PC-3 (cell line): ENCODE data around the gene ASXL2.

Experiments
- EZH2 ChIP-seq: fragments of 300-600 bp; sonication (generic); IDR thresholded peaks from one replicate; pipeline ENCODE4 v1.6.1; 2017; ENCODE audit warnings: antibody characterized with exemption, mild to moderate bottlenecking, low read length; ENCODE audit not compliant: unreplicated experiment
- TF ChIP-seq, protein P1 (sequence below): fragments of 300-600 bp; sonication (generic); conservative IDR thresholded peaks from 2 replicates; pipeline ENCODE4 v1.5.1; 2017; ENCODE audit warnings: antibody characterized with exemption, low read depth, mild to moderate bottlenecking, low read length

DNA sequence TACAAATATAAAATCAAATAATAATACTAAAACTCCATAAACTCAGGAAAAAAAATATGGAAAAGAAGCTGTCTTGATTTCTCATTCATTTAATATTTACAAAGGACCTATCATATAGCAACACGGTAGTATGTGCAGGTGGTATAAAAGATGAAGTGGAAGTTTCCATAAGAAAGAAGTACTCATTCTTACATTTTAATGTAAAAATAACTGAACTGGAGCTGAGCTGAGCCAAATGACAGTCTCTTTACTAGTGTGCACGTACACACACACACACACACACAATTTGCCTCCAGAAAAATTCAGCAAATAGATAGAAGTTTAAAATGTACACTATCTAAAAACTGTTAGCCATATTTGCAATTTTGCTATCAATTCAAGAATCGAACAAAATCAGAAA, 54.1 kb downstream of the ASXL2 start:
- TF ChIP-seq, protein P1, sequence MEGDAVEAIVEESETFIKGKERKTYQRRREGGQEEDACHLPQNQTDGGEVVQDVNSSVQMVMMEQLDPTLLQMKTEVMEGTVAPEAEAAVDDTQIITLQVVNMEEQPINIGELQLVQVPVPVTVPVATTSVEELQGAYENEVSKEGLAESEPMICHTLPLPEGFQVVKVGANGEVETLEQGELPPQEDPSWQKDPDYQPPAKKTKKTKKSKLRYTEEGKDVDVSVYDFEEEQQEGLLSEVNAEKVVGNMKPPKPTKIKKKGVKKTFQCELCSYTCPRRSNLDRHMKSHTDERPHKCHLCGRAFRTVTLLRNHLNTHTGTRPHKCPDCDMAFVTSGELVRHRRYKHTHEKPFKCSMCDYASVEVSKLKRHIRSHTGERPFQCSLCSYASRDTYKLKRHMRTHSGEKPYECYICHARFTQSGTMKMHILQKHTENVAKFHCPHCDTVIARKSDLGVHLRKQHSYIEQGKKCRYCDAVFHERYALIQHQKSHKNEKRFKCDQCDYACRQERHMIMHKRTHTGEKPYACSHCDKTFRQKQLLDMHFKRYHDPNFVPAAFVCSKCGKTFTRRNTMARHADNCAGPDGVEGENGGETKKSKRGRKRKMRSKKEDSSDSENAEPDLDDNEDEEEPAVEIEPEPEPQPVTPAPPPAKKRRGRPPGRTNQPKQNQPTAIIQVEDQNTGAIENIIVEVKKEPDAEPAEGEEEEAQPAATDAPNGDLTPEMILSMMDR: no peak
- TF ChIP-seq EZH2: no peak
